GM18505 (cell line): Measurements from ENCODE around the gene PIERCE2.
"Not testable (repeated sequence)": the region's sequence is repeated elsewhere in the genome, so short reads cannot be mapped to it uniquely, and the experiment has no call there.

Experiments
- ATAC-seq: cut with Tn5 transposase; IDR thresholded peaks from one replicate; pipeline ENCODE4 v1.9.1; 2021; ENCODE audit not compliant: unreplicated experiment
- POLR2A ChIP-seq: IDR thresholded peaks from 4 replicates; pipeline ENCODE4 v1.6.1; 2011; ENCODE audit warnings: borderline replicate concordance; ENCODE audit not compliant: insufficient read depth, insufficient read length; ENCODE audit errors: extremely low read depth

PIERCE2 gene

GRCh38 chr15:55408012-55408928 is at the start of gene PIERCE2, which contains the start of gene CCPG1:
Gene PIERCE2 (plus strand): TSS chr15:55408495. CDS start chr15:55408769, 274 bp downstream.
Gene CCPG1 (minus strand): TSS chr15:55408359. CDS start chr15:55389424, 18,935 bp downstream.
- ATAC-seq = peak; percentile 93
- TF ChIP-seq POLR2A = peak; percentile 73

DNA sequence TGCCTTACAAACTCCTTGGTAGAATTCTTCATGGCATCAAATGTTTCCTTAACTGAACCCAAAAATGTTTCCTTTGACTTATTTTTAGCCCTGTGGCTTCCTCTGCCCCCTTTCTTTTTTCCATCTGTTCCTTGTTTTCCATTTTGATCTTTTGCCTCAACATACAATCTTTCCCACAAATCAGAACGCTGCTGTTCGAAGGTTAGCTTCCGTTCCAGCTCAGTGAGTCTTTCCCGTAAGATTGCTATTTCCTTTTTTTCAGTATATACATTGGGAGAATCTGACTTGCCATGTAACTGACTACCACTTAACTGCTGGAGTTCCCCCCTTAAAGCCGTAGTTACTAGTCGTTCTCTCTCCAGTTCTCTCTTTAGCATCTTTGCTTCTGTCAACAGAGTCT is 48.0 kb upstream of the PIERCE2 start:
- TF ChIP-seq POLR2A = no peak

DNA sequence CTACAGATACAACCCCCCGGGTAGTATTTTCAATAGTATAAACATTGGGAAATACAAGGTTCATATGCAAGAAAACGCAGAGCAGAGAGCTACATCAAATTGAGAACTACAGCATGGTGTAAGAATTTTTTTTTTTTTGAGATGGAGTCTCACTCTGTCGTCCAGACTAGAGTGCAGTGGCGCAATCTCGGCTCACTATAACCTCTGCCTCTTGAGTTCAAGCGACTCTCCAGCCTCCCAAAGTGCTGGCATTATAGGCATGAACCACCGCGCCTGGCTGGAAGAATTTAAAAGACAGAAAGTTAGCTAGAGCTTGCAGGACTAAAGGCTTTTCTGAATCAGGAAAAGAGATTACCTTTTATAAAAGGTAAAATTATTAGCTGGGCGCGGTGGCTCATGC is 47.2 kb upstream of the PIERCE2 start:
- ATAC-seq = no peak
- no peak for TF ChIP-seq POLR2A

More for the DNA sequence above, 48.0 kb upstream of the PIERCE2 start:
- ATAC-seq = no peak

DNA sequence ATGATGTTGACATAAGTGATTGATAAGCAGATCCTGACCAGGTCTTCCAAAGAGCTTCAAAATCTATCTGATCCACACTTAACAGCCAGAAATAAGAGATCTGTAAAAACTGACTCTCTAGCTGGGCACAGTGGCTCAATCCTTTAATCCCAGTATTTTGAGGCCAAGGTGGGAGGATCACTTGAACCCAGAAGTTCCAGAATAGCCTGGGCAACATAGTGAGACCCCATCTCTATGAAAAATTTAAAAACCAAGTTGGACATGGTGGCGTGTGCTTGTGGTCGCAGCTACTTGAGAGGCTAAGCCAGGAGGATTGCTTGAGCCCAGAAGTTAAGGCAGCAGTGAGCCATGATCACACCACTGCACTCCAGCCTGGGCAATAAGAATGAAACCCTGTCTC is 45.7 kb upstream of the PIERCE2 start:
- no peak for ATAC-seq
- TF ChIP-seq POLR2A = no peak

- no peak for TF ChIP-seq POLR2A
- ATAC-seq = no peak
Measured at GRCh38 chr15:55366981-55367380, 41.3 kb upstream of the PIERCE2 start.

GRCh38 chr15:55372701-55373440 is 35.4 kb upstream of the PIERCE2 start:
- peak; percentile 47 for ATAC-seq
- no peak for TF ChIP-seq POLR2A

DNA sequence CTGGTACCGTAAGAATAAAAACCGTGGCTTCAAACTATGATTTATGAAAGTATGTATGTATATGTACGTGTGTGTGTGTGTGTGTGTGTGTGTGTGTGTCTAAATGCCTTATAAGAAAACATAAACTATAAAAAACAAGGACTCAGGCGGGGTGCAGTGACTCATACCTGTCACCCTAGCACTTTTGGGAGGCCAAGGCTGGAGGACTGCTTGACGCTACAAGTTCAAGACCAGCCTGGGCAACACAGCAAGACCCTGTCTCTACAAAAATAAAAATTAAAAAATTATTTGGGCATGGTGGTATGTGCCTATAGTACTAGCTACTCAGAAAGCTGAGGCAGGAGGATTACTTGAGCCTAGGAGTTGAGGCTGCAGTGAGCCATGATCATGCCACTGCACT is 29.2 kb upstream of the PIERCE2 start:
- ATAC-seq = no peak
- no peak for TF ChIP-seq POLR2A

DNA sequence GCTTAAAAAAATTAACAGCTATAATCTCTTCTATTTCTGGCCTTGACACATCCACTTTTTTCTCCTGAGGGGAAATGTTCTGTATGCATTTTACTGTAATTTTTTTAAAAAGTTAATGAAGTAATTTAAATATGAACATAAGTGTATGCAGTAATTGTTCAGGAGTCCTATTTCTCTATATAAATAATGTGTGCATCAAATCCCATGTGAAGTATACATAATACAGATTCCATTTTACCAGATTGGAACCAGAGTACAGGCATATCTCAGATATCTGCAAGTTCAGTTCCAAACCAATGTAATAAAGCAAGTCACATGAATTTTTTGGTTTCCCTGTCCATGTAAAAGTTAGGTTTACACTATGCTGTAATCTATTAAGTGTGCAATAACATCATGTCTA is 26.7 kb upstream of the PIERCE2 start:
- no peak for ATAC-seq

DNA sequence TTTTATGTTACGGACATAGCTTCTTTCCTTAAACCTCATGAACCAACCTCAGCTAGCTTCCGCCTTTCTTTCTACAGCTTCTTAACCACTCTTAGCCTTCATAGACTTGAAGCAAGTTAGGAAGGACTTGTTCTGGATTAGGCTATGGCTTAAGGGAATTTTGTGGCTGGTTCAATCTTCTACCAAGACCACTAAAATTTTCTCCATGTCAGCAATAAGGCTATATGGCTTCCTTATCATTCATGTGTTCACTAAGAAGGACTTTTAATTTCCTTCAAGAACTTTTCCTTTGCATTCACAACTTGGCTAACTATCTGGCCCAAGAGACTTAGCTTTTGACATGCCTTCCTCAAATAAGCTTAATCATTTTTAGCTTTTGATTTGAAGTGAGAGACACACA is 24.6 kb upstream of the PIERCE2 start:
- no peak for TF ChIP-seq POLR2A
- ATAC-seq = no peak

More for the DNA sequence above, 26.7 kb upstream of the PIERCE2 start:
- TF ChIP-seq POLR2A = no peak

DNA sequence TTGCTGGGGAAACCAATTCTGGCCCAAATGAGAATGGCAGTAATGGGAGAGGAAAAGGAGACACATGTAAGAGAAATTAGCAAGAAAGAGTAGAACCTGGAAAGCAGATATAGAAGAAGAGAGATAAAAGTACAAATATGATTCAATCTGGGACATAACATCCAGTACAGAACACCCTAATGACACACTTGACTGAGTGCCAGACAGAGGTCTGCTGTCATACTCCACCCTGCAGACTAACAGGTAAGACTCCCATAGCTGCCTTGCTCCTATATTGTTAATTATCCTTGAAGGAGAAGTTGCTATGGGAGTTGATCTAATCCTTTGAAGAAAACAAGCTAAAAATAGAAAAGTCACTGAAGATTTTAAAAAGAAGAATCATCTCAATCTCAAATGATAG is 21.3 kb upstream of the PIERCE2 start:
- ATAC-seq = no peak
- TF ChIP-seq POLR2A = no peak

- TF ChIP-seq POLR2A = no peak
- ATAC-seq = no peak
Measured at GRCh38 chr15:55389264-55389607, 19.1 kb upstream of the PIERCE2 start.

GRCh38 chr15:55394694-55395093 is 13.6 kb upstream of the PIERCE2 start:
- TF ChIP-seq POLR2A = no peak
- no peak for ATAC-seq

DNA sequence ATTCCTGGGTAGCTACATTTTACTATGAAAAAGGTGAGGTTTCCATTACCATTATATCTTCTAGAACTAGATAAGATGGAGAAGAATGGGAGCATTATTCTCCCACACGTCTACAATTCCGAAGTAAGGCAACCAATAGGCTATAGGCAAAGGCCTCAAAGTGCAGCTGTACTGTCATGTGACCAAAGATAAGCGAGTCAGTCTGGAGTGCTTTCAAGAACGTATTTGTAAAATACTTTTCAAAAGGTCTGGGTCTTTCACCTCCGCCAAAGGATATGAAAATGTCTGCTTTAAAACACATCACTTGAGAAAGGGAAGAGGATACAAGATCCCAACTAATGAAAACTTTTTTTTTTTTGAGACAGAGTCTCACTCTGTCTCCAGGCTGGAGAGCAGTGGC is 10.1 kb upstream of the PIERCE2 start:
- no peak for TF ChIP-seq POLR2A
- no peak for ATAC-seq

- ATAC-seq = not testable (repeated sequence)
Measured at GRCh38 chr15:55400050-55400449, 8.2 kb upstream of the PIERCE2 start.
